Suprapubic skin (tissue), 4 donors: Measurements from ENCODE around the gene FXYD7.

Experiments
- EP300 ChIP-seq: sonication (generic); formaldehyde crosslinking; IDR thresholded peaks from one replicate; pipeline ENCODE4 v1.6.1; 2017; ENCODE audit warnings: antibody characterized with exemption
- POLR2A ChIP-seq, 2 donors: fragments of 450-650 bp; IDR thresholded peaks; one replicate each; pipeline ENCODE4 v1.6.1; 2017; ENCODE audit warnings: antibody characterized with exemption in 2 of 2, mild to moderate bottlenecking in 2 of 2, moderate library complexity in 2 of 2
- POLR2AphosphoS5 ChIP-seq, 3 donors: sonication (generic); formaldehyde crosslinking; IDR thresholded peaks; one replicate each; pipeline ENCODE4 v1.6.1; 2017; ENCODE audit warnings: antibody characterized with exemption in 3 of 3

DNA sequence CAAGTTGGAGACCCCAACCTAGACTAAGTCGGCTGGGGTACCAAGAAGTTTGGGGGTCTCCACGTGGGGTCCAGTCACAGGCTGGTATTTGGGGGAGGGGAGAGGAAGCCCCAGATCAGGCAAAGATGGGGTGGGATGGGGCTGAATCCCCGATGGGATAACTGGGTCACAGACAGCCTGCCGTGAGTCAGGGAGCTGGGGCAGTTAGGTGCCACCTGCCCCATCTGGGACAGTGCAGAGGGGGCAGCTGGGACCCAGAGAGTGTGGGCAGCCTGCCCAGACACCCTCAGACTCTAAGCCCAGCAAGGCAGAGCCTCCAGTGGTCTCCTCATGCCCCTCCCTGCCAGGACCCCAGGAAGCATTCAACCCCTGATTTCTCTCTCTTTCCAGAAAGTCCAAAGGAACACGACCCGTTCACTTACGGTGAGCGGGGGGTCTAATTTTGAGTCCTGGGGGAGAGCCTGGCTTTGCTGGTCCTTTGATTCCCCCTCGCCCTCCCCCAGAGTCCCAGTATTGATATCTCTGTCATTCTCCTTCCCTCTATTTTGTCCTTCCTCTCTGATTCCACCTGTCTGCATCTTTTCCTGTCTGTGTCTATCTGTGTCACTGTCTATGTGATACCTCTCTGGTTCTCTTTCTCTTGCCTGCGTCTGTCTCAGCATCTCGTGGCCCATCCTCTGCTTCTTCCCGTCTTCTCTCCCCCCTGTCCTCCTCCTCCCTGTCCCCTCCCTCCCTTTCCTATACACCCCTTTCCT, 2.7 kb upstream of the FXYD7 start:
- TF ChIP-seq POLR2A (IDR thresholded peaks at IDR 0.05): no peak
- TF ChIP-seq POLR2AphosphoS5 (IDR thresholded peaks at IDR 0.05): no peak
- TF ChIP-seq EP300: no peak
